Activated naive CD4-positive, alpha-beta T cell treated with anti-CD3 and anti-CD28 coated beads for 36 hours (primary cell): Measurements from ENCODE around the gene AKT3. TPM values are rescaled to one million over a fixed set of nuclear protein-coding genes. Genes with fewer than 3 reads are reported as not detected.
"Not testable (repeated sequence)": the region's sequence is repeated elsewhere in the genome, so short reads cannot be mapped to it uniquely, and the experiment has no call there.

Experiments used
- CTCF ChIA-PET: fragments of 350-600 bp; sonication (Branson Sonifier 250); formaldehyde crosslinking; loops from one replicate; lab custom pipeline; 2021; ENCODE audit warnings: antibody characterized with exemption; lab: Charles Lee
- DNase-seq: peaks from one replicate; pipeline ENCODE4 v3.0.0-alpha.2; 2020
- H3K27ac Mint-ChIP-seq: one replicate; pipeline ENCODE4 v1.8.0; 2021; ENCODE audit warnings: mild to moderate bottlenecking, mixed read lengths
- H3K27me3 Mint-ChIP-seq: one replicate; pipeline ENCODE4 v1.8.0; 2021; ENCODE audit warnings: low read depth, mixed read lengths
- H3K36me3 Mint-ChIP-seq: one replicate; pipeline ENCODE4 v1.8.0; 2021; ENCODE audit warnings: low read depth, mixed read lengths
- H3K4me1 Mint-ChIP-seq: one replicate; pipeline ENCODE4 v1.8.0; 2021; ENCODE audit warnings: low read depth, mixed read lengths
- H3K4me3 Mint-ChIP-seq: one replicate; pipeline ENCODE4 v1.8.0; 2021; ENCODE audit warnings: mild to moderate bottlenecking, moderate library complexity, mixed read lengths
- H3K9me3 Mint-ChIP-seq: one replicate; pipeline ENCODE4 v1.8.0; 2021; ENCODE audit warnings: mixed read lengths
- intact Hi-C: fragments of 100-400 bp; cut with micrococcal nuclease; formaldehyde crosslinking; loops from one replicate; pipeline ENCODE4 v1.15.1; 2023
- total RNA-seq, 2 experiments: library from RNA; stranded (reverse); gene quantifications; one replicate each; pipeline ENCODE4 v1.2.3, GENCODE V29; 2021

The AKT3 gene
- total RNA-seq, 2 experiments from 2014 or later: 19.1 to 21.5 TPM

DNA sequence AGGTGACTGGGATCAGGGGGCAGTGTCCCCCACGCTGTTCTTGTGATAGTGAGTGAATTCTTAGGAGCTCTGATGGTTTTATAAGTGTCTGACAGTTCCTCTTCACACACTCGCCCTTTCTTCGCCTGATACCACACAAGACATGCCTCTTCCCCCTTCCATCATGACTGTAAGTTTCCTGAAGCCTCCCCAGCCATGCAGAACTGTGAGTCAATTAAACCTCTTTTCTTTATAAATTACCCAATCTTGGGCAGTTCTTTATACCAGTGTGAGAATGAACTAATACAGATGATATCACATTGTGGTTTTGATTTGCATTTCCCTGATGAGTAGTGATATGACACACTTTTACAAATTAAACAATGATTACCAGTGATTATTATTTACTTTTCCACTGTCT lies 229.9 kb downstream of the AKT3 start:
- H3K9me3 Mint-ChIP-seq: peaks cover 20% of the 10 kb centered on the region
- no peaks in the 10 kb centered on the region for H3K27me3 Mint-ChIP-seq
- peaks cover 14% of the 10 kb centered on the region for H3K4me1 Mint-ChIP-seq
- CTCF ChIA-PET: no interaction called here
- DNase-seq: peak; percentile 10
- H3K27ac Mint-ChIP-seq: peak overlapping the region; percentile 51
- peaks cover 34% of the 10 kb centered on the region for H3K36me3 Mint-ChIP-seq
- intact Hi-C loops: no loop called here
- H3K4me3 Mint-ChIP-seq: no peak overlapping the region

DNA sequence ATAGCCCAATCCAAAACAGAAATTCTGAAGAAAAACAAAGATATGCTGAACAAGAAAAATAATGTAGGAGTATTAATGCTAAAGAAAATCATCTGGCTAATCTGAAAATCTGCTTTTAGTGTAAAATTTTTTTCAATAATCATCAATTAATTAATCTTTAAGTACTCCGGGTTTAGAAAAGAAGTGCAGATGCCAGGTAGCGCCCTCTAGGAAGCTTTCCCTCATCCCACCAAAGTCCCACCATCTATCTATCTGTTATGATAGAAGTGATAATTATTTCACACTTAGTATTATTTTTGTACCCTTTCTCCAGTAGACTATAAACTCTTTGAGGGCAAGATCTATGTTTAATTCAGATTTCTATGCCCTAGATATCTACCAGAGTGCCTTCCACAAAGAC lies 240.3 kb downstream of the AKT3 start:
- DNase-seq: no peak
- Mint-ChIP-seq H3K27ac (no peak overlapping the region), H3K4me1 (no peaks in the 10 kb centered on the region), H3K36me3 (peaks cover 30% of the 10 kb centered on the region), H3K27me3 (no peaks in the 10 kb centered on the region), H3K4me3 (no peak overlapping the region), H3K9me3 (peaks cover 2% of the 10 kb centered on the region)
- CTCF ChIA-PET: no interaction called here
- intact Hi-C loops: no loop called here

GRCh38 chr1:243605604-243606003 lies 244.4 kb downstream of the AKT3 start:
- CTCF ChIA-PET: no interaction called here
- DNase-seq: no peak
- intact Hi-C loops: no loop called here
- no peaks in the 10 kb centered on the region for H3K27me3 Mint-ChIP-seq
- H3K27ac Mint-ChIP-seq: no peak overlapping the region
- peaks cover 16% of the 10 kb centered on the region for H3K9me3 Mint-ChIP-seq
- H3K4me1 Mint-ChIP-seq: no peaks in the 10 kb centered on the region
- no peak overlapping the region for H3K4me3 Mint-ChIP-seq
- peaks cover 48% of the 10 kb centered on the region for H3K36me3 Mint-ChIP-seq

DNA sequence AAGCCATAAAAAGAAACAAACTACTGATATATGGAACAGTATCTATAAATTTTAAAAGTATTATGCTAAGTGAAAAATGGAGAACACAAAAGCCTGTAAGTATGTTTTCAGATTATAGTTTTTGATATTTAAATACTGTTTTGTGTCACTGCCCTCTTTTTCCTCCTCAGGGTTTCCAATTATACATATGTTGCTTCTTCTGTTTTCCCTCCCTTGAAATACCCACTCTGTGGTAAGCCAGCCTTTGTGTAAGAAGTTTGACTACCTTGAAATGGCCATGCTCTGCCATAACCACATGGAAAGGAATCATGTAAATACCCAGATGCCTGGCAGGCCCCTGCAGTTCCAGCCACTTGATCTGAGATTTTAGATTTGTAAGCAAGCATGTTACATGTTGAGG lies 248.3 kb downstream of the AKT3 start:
- CTCF ChIA-PET: no interaction called here
- no peak overlapping the region for H3K4me3 Mint-ChIP-seq
- peaks cover 16% of the 10 kb centered on the region for H3K9me3 Mint-ChIP-seq
- H3K36me3 Mint-ChIP-seq: peaks cover 34% of the 10 kb centered on the region
- intact Hi-C loops: no loop called here
- DNase-seq: no peak
- H3K4me1 Mint-ChIP-seq: peaks cover 14% of the 10 kb centered on the region
- no peaks in the 10 kb centered on the region for H3K27me3 Mint-ChIP-seq
- no peak overlapping the region for H3K27ac Mint-ChIP-seq

- intact Hi-C loops: loop anchor here (5.0 kb wide), 2 partner anchors 176 to 239 kb away; no protein-coding TSS in a partner anchor
- Mint-ChIP-seq H3K36me3 (peaks cover 23% of the 10 kb centered on the region), H3K9me3 (peaks cover 10% of the 10 kb centered on the region), H3K27me3 (no peaks in the 10 kb centered on the region), H3K4me1 (peaks cover 24% of the 10 kb centered on the region), H3K27ac (no peak overlapping the region), H3K4me3 (no peak overlapping the region)
- CTCF ChIA-PET: no interaction called here
- peak; percentile 21 for DNase-seq
Measured at GRCh38 chr1:243598433-243598832, 251.6 kb downstream of the AKT3 start.

DNA sequence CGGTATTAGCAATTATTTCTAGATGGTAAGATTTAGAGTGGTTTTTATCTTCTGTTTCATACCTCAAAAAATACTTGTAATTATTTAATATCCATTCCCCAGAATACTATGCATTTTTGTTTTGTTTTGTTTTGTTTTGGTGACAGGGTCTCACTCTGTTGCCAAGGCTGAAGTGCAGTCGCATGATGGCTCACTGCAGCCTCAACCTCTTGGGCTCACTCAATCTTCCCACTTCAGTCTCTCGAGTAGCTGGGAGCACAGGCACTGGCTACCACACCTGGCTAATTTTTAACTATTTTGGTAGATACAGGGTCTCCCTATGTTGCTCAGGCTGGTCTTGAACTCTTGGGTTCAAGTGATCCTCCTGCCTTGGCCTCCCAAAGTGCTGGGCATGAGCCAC lies 252.7 kb downstream of the AKT3 start:
- Mint-ChIP-seq H3K9me3 (peaks cover 3% of the 10 kb centered on the region), H3K36me3 (peaks cover 20% of the 10 kb centered on the region), H3K27ac (no peak overlapping the region), H3K4me3 (no peak overlapping the region), H3K27me3 (no peaks in the 10 kb centered on the region), H3K4me1 (peaks cover 24% of the 10 kb centered on the region)
- intact Hi-C loops: loop anchor here (5.0 kb wide), 2 partner anchors 175 to 240 kb away; no protein-coding TSS in a partner anchor
- CTCF ChIA-PET: no interaction called here
- DNase-seq: no peak

- intact Hi-C loops: loop anchor here (1.0 to 5.0 kb wide), 4 partner anchors 8 to 309 kb away; no protein-coding TSS in a partner anchor
- H3K4me1 Mint-ChIP-seq: peaks cover 24% of the 10 kb centered on the region
- DNase-seq: peak; percentile 28
- peaks cover 22% of the 10 kb centered on the region for H3K36me3 Mint-ChIP-seq
- H3K9me3 Mint-ChIP-seq: no peaks in the 10 kb centered on the region
- CTCF ChIA-PET: no interaction called here
- H3K27me3 Mint-ChIP-seq: no peaks in the 10 kb centered on the region
- no peak overlapping the region for H3K27ac Mint-ChIP-seq
- no peak overlapping the region for H3K4me3 Mint-ChIP-seq
Measured at GRCh38 chr1:243596431-243597062, 253.5 kb downstream of the AKT3 start.

GRCh38 chr1:243595527-243596210 lies 254.4 kb downstream of the AKT3 start:
- Mint-ChIP-seq H3K4me1 (peaks cover 24% of the 10 kb centered on the region), H3K9me3 (peaks cover 4% of the 10 kb centered on the region), H3K27me3 (no peaks in the 10 kb centered on the region), H3K27ac (no peak overlapping the region), H3K4me3 (no peak overlapping the region), H3K36me3 (peaks cover 26% of the 10 kb centered on the region)
- DNase-seq: peak; percentile 12
- CTCF ChIA-PET: no interaction called here
- intact Hi-C loops: loop anchor here (1.0 to 5.0 kb wide), 4 partner anchors 7 to 308 kb away; no protein-coding TSS in a partner anchor

DNA sequence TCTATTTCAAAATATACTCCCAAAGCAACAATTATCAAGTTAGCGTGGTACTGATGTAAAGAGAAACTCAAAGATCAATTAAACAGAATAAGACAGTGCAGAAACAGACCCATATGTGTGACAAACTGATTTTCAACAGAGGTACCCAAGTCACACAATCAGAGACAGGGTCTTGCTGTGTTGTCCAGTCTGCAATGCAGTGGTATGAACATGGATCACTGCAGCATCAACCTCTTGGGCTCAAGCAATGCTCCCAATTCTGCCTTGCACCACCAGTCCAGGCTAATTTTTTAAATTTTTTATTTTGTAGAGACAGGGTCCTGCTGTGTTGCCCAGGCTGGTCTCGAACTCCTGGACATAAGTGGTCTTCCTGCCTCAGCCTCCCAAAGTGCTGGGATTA lies 255.6 kb downstream of the AKT3 start:
- Mint-ChIP-seq H3K27me3 (no peaks in the 10 kb centered on the region), H3K36me3 (peaks cover 34% of the 10 kb centered on the region), H3K4me1 (peaks cover 24% of the 10 kb centered on the region), H3K9me3 (peaks cover 7% of the 10 kb centered on the region), H3K27ac (no peak overlapping the region), H3K4me3 (no peak overlapping the region)
- intact Hi-C loops: no loop called here
- CTCF ChIA-PET: interaction anchor here (0.6 kb wide), 1 partner anchor 352 kb away, joined by 3 read pairs; no protein-coding TSS in a partner anchor
- no peak for DNase-seq

DNA sequence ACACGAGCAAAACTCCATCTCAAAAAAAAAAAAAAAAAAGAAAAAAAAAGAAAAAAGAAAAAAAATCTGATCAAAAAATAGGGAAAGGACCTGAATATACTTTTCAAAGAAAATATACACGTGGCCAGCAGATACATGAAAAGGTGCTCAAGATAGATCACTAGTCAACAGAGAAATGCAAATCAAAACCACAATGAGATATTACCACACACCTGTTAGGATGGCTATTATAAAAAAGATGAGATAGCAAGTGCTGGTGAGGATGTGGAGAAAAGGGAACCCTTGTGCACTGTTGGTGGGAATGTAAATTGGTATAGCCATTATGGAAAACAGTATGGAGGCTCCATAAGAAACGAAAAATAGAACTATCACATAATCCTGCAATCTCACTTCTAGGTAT lies 260.8 kb downstream of the AKT3 start:
- H3K27me3 Mint-ChIP-seq, H3K27ac Mint-ChIP-seq, H3K4me3 Mint-ChIP-seq, intact Hi-C loops, CTCF ChIA-PET, H3K4me1 Mint-ChIP-seq, DNase-seq: not testable (repeated sequence)
- Mint-ChIP-seq H3K9me3 (peaks cover 28% of the 10 kb centered on the region), H3K36me3 (peaks cover 62% of the 10 kb centered on the region)

GRCh38 chr1:243587823-243588560 lies 262.1 kb downstream of the AKT3 start:
- intact Hi-C loops: loop anchor here (1.0 kb wide), 1 partner anchor 8 kb away; no protein-coding TSS in a partner anchor
- Mint-ChIP-seq H3K27ac (no peak overlapping the region), H3K4me3 (no peak overlapping the region), H3K4me1 (peaks cover 9% of the 10 kb centered on the region), H3K9me3 (peaks cover 41% of the 10 kb centered on the region), H3K36me3 (peaks cover 69% of the 10 kb centered on the region), H3K27me3 (no peaks in the 10 kb centered on the region)
- CTCF ChIA-PET: no interaction called here
- no peak for DNase-seq

DNA sequence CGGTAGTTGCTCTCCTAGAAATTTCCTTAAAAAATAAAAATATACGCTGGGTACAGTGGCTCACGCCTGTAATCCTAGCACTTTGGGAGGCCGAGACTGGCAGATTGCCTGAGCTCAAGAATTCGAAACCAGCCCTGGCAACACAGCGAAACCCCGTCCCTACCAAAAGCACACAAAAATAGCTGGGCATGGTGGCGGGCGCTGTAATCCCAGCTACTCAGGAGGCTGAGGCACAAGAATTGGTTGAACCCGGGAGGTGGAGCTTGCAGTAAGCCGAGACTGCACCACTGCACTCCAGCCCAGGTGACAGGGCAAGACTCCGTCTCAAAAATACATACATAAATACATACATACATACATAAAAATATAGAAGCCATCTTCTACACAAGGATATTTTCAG lies 262.8 kb downstream of the AKT3 start:
- CTCF ChIA-PET: no interaction called here
- Mint-ChIP-seq H3K9me3 (peaks cover 46% of the 10 kb centered on the region), H3K4me1 (peaks cover 9% of the 10 kb centered on the region), H3K4me3 (no peak overlapping the region), H3K36me3 (peaks cover 67% of the 10 kb centered on the region), H3K27me3 (no peaks in the 10 kb centered on the region), H3K27ac (no peak overlapping the region)
- DNase-seq: no peak
- intact Hi-C loops: no loop called here
